RWPE1 (cell line): ENCODE measurements around the gene TUG1.

Experiments
- CTCF ChIA-PET: fragments of 350-600 bp; sonication (Branson Sonifier 250); formaldehyde crosslinking; extraction: SDS; loops from one replicate; lab custom pipeline; 2021; lab: Yijun Ruan, JAX
- POLR2A ChIA-PET: fragments of 400-600 bp; formaldehyde crosslinking; extraction: SDS; loops from one replicate; lab custom pipeline; 2020; ENCODE audit warnings: antibody characterized with exemption; ENCODE audit not compliant: low non-redundant PET; lab: Yijun Ruan, JAX
- DNase-seq: peaks from one replicate; pipeline ENCODE4 v3.0.0; 2012; ENCODE audit warnings: low spot score
- H3K27ac ChIP-seq: fragments of 450-650 bp; 2 replicates; pipeline ENCODE4 v1.5.1; 2017
- TF ChIP-seq, protein P1 (sequence below): fragments of 450-650 bp; conservative IDR thresholded peaks from 2 replicates; pipeline ENCODE4 v1.5.1; 2017; ENCODE audit warnings: low read depth, mild to moderate bottlenecking

Gene TUG1

DNA sequence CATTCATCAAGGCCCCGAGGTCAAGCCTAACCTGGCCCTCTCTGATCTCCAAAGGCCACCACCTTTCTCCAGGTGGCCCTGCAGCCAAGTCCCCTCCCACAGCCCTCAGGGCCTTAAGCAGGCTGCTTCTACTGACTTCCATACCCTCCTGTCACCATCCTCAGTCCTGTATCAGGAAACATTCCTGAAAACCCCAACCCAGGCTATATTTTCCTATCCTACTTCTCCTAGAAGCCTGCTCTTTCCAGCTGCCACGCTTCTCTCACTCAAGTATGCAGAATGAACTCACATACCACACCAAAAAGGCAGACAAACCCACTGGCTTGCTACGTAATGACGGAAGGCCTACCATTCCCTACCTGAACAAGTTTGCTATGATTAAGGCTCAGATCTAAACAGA is 24.1 kb upstream of the TUG1 start:
- H3K27ac ChIP-seq = no peak overlapping the region
- POLR2A ChIA-PET = no interaction called here
- CTCF ChIA-PET = interaction anchor here (0.8 kb wide), 1 partner anchor 140 kb away, joined by 3 read pairs; no protein-coding TSS in a partner anchor
- TF ChIP-seq, protein P1, sequence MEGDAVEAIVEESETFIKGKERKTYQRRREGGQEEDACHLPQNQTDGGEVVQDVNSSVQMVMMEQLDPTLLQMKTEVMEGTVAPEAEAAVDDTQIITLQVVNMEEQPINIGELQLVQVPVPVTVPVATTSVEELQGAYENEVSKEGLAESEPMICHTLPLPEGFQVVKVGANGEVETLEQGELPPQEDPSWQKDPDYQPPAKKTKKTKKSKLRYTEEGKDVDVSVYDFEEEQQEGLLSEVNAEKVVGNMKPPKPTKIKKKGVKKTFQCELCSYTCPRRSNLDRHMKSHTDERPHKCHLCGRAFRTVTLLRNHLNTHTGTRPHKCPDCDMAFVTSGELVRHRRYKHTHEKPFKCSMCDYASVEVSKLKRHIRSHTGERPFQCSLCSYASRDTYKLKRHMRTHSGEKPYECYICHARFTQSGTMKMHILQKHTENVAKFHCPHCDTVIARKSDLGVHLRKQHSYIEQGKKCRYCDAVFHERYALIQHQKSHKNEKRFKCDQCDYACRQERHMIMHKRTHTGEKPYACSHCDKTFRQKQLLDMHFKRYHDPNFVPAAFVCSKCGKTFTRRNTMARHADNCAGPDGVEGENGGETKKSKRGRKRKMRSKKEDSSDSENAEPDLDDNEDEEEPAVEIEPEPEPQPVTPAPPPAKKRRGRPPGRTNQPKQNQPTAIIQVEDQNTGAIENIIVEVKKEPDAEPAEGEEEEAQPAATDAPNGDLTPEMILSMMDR = no peak
- DNase-seq = no peak

DNA sequence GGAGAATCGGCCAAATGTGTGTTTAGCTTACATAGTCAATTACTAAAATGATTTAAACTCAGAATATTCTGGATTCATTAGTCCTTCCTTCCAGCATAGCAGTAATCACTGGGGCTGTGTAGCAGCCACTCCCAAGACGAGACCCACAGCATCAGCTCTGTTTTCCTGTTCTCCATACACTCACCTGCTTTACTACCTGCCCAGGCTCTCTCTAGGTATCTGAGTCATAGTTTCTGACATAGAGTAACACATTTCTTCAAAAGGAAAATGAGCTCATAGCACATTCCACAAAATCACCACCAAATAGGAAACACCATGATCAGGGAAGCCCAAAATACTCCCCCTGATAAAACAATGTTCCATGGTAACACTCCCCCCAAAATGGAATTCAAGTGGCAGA is 23.4 kb upstream of the TUG1 start:
- POLR2A ChIA-PET = no interaction called here
- H3K27ac ChIP-seq = no peak overlapping the region
- peak; percentile 25 for DNase-seq
- CTCF ChIA-PET = interaction anchor here (0.5 to 1.1 kb wide), 3 partner anchors 25 to 140 kb away, joined by 3 to 4 read pairs (median 4); no protein-coding TSS in a partner anchor
- TF ChIP-seq, protein P1 = no peak

DNA sequence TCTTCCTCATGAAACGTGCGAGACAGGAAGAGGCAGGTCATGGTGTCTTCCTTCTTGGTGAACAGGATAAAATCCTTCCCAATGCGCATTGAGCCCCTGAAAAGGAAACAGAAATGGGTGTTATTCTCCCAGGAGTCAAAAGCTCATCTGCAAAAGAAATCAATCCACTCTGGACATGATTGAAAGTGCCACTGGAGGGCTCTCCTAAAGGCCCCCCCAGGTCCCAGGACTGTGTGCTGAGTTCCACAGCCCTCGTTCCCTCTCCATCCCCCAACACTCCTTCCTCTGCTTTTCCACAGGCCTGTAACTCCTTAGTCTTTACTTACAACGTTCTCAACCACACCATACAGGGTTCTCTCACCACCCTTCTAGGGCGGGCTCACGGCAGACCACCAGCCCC is 22.7 kb upstream of the TUG1 start:
- ChIA-PET POLR2A (no interaction called here), CTCF (interaction anchor here (0.6 to 1.1 kb wide), 2 partner anchors 26 to 202 kb away, joined by 4 to 7 read pairs; no protein-coding TSS in a partner anchor)
- TF ChIP-seq, protein P1 = no peak
- DNase-seq = no peak
- H3K27ac ChIP-seq = peak overlapping the region; percentile 51

DNA sequence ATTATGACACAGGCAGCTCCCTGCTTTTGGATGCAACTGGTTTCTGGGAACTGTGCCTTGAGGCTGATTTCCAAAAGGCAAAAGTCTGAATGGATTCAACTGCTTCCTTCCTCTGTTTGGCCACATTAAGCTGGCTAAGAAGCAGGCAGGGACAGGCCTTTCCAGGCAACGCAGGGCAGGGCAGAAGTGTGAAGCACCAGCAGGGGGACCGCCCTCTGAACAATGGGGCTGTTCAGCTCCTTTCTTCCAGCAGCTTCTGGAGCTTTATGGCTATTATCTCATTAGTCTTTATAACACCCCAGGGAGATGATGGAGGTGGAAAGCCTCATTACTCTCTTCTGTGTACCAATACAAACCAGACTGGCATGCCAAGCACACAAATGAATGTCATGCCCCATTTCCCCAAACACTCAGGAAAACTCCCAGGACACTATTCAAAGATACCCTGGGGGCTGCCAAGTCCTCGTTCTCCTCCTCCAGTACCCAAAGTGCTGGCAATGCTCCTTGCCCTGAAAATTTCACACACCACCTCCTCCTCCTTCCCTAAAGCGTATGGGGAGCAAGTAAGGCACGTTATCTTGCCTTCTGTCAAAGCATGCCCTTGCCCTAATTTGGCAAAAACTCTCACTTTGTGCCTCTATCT is 21.8 kb upstream of the TUG1 start:
- TF ChIP-seq, protein P1 = no peak
- CTCF ChIA-PET = interaction anchor here (0.5 to 0.7 kb wide), 5 partner anchors 88 to 389 kb away, joined by 3 to 7 read pairs (median 3); no protein-coding TSS in a partner anchor
- peak; percentile 22 for DNase-seq
- peak overlapping the region; percentile 51 for H3K27ac ChIP-seq
- POLR2A ChIA-PET = no interaction called here

DNA sequence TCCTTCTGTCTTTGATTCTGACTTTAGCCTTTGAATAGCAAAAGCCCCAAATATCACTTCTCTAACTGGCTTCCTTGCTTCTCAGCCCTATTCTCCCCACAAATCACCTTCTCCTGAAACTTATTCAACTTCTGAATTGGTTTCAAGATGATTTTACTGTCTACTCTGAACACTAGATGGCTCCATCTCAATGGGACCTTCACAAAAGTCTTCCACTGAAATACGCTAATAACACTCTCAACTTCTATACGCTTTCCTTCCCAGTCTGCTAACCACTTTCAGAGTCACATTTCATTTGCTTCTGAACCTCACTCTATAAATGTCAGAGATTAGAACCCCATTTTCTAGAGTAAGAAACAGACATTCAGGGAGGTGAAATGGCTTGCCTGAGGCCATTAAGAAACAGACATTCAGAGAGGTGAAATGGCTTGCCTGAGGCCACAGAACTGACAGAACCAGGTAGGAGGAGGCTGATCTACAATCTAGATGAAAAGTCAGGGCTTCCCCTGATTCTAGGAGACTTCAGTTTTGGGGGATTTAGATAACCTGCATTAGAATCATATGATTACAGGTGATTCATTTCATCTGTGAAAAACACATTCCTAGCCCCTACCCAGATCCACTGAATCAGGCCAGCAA is 21.1 kb upstream of the TUG1 start:
- no peak overlapping the region for H3K27ac ChIP-seq
- CTCF ChIA-PET = interaction anchor here (0.6 kb wide), 1 partner anchor 204 kb away, joined by 3 read pairs; no protein-coding TSS in a partner anchor
- DNase-seq = peak; percentile 13
- POLR2A ChIA-PET = no interaction called here
- TF ChIP-seq, protein P1 = peak; percentile 49; the same call in 1 of the 2 replicates

DNA sequence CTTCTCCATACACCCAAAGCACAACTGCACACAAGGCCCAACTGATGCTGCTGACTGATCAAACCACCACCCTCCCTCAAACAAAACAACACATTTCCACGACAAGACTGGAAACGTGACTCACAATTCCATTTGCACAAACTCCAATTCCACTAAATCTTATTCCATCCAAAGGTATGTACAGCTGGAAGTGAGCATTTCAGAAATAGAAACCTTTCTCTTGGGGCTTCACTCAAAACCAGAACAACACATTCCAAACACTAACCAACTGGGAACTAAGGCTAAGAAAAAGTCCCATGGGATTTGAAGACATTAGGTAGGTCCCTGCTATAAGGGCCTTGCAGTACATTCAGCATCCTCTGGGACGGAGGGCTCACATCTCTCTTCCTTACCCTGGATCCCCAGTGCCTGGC is 20.1 kb upstream of the TUG1 start:
- CTCF ChIA-PET = interaction anchor here (0.5 to 0.7 kb wide), 2 partner anchors 253 to 503 kb away, joined by 3 read pairs; no protein-coding TSS in a partner anchor
- POLR2A ChIA-PET = no interaction called here
- TF ChIP-seq, protein P1 = no peak
- no peak for DNase-seq
- no peak overlapping the region for H3K27ac ChIP-seq
